H1 (cell line): ENCODE results near the gene RPS18.

Experiments used
- EP300 ChIP-seq, 2 experiments: IDR thresholded peaks; 1 replicate in 1 of 2; 2 replicates in 1 of 2; pipeline ENCODE4 v1.6.1; 2011 to 2012; ENCODE audit warnings: low read depth in 2 of 2, low read length in 2 of 2, mild to moderate bottlenecking in 2 of 2, borderline replicate concordance in 1 of 2, inconsistent platforms in 1 of 2, moderate library complexity in 1 of 2
- POLR2A ChIP-seq, 2 experiments: IDR thresholded peaks; 1 replicate in 1 of 2; 2 replicates in 1 of 2; pipeline ENCODE4 v1.6.1; 2011; ENCODE audit warnings: low read depth in 2 of 2, low read length in 2 of 2, mild to moderate bottlenecking in 2 of 2; ENCODE audit errors: control extremely low read depth in 1 of 2
- POLR2AphosphoS5 ChIP-seq: IDR thresholded peaks from 2 replicates; pipeline ENCODE4 v1.6.1; 2011; ENCODE audit warnings: low read depth, low read length
- RFX5 ChIP-seq: IDR thresholded peaks from 2 replicates; pipeline ENCODE4 v1.6.1; 2011; ENCODE audit warnings: low read depth, low read length, improper control_type of control experiment, borderline replicate concordance
- SUZ12 ChIP-seq: fragments of 200-600 bp; sonication (generic); IDR thresholded peaks from 2 replicates; pipeline ENCODE4 v1.6.1; 2012; ENCODE audit warnings: mild to moderate bottlenecking, inconsistent platforms, low read length, moderate library complexity, mixed read lengths
- TAF1 ChIP-seq: IDR thresholded peaks from 2 replicates; pipeline ENCODE4 v1.6.1; 2011; ENCODE audit warnings: mild to moderate bottlenecking, low read depth, low read length
- TAF7 ChIP-seq: optimal IDR thresholded peaks from 2 replicates; pipeline ENCODE3; 2011; ENCODE audit warnings: low read depth, mild to moderate bottlenecking, inconsistent platforms, low read length, moderate library complexity, borderline replicate concordance
- TF ChIP-seq, protein P1 (sequence below), 3 experiments: IDR thresholded peaks; 1 replicate in 2 of 3; 2 replicates in 1 of 3; pipeline versions ENCODE4 v1.5.1 to v1.6.1; 2011; ENCODE audit warnings: low read length in 3 of 3, mild to moderate bottlenecking in 3 of 3, inconsistent platforms in 2 of 3, low read depth in 1 of 3, moderate library complexity in 1 of 3; ENCODE audit not compliant: insufficient read depth in 1 of 3; ENCODE audit errors: control extremely low read depth in 1 of 3
- TF ChIP-seq, protein P2 (sequence below): IDR thresholded peaks from 2 replicates; pipeline ENCODE4 v1.6.1; 2012; ENCODE audit warnings: inconsistent platforms

DNA sequence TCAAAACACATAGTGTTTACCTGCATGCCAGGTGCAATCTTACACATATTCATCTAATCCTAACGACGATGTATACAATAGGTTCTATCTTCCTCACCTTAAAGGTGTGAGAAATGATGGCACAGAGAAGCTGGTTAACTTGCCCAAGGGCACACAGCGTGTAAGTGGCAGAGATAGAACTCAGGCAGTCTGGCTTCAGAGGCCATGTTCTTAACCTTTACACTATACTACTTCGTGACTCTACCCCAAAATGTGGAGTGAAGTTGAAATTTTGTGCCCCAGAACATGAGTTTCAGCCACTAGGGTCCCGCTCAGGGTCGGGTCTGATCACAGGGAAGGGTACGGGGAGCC, 783 bp upstream of the RPS18 start:
- no peak for TF ChIP-seq POLR2A (IDR thresholded peaks at IDR 0.05; ENCODE audit: control extremely low read depth in 1 of 2, low read depth in 2 of 2, low read length in 2 of 2)
- TF ChIP-seq, protein P1, sequence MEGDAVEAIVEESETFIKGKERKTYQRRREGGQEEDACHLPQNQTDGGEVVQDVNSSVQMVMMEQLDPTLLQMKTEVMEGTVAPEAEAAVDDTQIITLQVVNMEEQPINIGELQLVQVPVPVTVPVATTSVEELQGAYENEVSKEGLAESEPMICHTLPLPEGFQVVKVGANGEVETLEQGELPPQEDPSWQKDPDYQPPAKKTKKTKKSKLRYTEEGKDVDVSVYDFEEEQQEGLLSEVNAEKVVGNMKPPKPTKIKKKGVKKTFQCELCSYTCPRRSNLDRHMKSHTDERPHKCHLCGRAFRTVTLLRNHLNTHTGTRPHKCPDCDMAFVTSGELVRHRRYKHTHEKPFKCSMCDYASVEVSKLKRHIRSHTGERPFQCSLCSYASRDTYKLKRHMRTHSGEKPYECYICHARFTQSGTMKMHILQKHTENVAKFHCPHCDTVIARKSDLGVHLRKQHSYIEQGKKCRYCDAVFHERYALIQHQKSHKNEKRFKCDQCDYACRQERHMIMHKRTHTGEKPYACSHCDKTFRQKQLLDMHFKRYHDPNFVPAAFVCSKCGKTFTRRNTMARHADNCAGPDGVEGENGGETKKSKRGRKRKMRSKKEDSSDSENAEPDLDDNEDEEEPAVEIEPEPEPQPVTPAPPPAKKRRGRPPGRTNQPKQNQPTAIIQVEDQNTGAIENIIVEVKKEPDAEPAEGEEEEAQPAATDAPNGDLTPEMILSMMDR (IDR thresholded peaks at IDR 0.05; ENCODE audit: control extremely low read depth in 1 of 3, insufficient read depth in 1 of 3, low read depth in 1 of 3, low read length in 3 of 3), result no peak
- no peak for TF ChIP-seq TAF1
- TF ChIP-seq POLR2AphosphoS5, result no peak
- TF ChIP-seq, protein P2, sequence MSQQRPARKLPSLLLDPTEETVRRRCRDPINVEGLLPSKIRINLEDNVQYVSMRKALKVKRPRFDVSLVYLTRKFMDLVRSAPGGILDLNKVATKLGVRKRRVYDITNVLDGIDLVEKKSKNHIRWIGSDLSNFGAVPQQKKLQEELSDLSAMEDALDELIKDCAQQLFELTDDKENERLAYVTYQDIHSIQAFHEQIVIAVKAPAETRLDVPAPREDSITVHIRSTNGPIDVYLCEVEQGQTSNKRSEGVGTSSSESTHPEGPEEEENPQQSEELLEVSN, result no peak
- no peak for TF ChIP-seq TAF7
- no peak for TF ChIP-seq EP300 (IDR thresholded peaks at IDR 0.05; ENCODE audit: borderline replicate concordance in 1 of 2, low read depth in 2 of 2, low read length in 2 of 2)
- TF ChIP-seq RFX5, result no peak
- no peak for TF ChIP-seq SUZ12
